ENCODE results near the gene KRTAP5-10. TPM values are rescaled to one million over a fixed set of nuclear protein-coding genes. Genes with fewer than 3 reads are reported as not detected.
"Not testable (repeated sequence)": the region's sequence is repeated elsewhere in the genome, so short reads cannot be mapped to it uniquely, and the experiment has no call there.

Gene KRTAP5-10
- total and polyA plus RNA-seq, 9 of the 15 experiments (the other 6 are each of a cell fraction or from before 2014, with no cell fraction given) = not detected

- H3K9ac ChIP-seq (ENCODE audit: insufficient read depth in 1 of 2, low read depth in 2 of 2, low read length in 2 of 2); DNase-seq (ENCODE audit: extremely low read depth in 1 of 4, low spot score in 3 of 4); CTCF ChIA-PET (ENCODE audit: low intra/inter-chr PET ratio); H3K27ac ChIP-seq (ENCODE audit: extremely low read depth, low read depth, low read length); H4K20me1 ChIP-seq (replicated peaks; ENCODE audit: control insufficient read depth, insufficient read depth, low read length); POLR2A ChIA-PET; H3K4me3 ChIP-seq; H3K9me3 ChIP-seq (replicated peaks; ENCODE audit: control insufficient read depth, insufficient read depth, low read depth, low read length); H3K79me2 ChIP-seq (ENCODE audit: control insufficient read depth, insufficient read depth, low read length); H3K4me1 ChIP-seq (replicated peaks in 1 of 2; ENCODE audit: control insufficient read depth in 2 of 2, insufficient read depth in 2 of 2, low read length in 2 of 2); H3K4me2 ChIP-seq (ENCODE audit: insufficient read depth, low read length); FAIRE-seq; ATAC-seq; H3K36me3 ChIP-seq (ENCODE audit: control insufficient read depth, insufficient read depth, low read length); in situ Hi-C loops (cut with MboI); intact Hi-C loops (cut with micrococcal nuclease); BruUV-seq (replicated peaks); H3K9me1 ChIP-seq (ENCODE audit: control insufficient read depth, insufficient read depth, low read length): not testable (repeated sequence)
- peaks cover 6 to 14% of the 10 kb centered on the region in 2 experiments; a peak in 3 of 5 replicates for H3K27me3 ChIP-seq (ENCODE audit: control insufficient read depth in 2 of 2, insufficient read depth in 2 of 2, low read length in 2 of 2)
- 0 out of 2 replicates have a peak within 1 kb of the TSS, but pooled peaks have one; percentile 24 for H2AFZ ChIP-seq (ENCODE audit: low read depth, low read length)
- 0% methylated on average over 9 of the region's 10 CpGs for WGBS (ENCODE audit: insufficient coverage, low coverage, missing lambda C conversion rate)
Measured at GRCh38 chr11:71526796-71527575, 38.4 kb upstream of the KRTAP5-10 start, which contains the start of gene KRTAP5-7. KRTAP5-7 (plus strand) TSS chr11:71527267; CDS start chr11:71527301, 34 bp downstream.

DNA sequence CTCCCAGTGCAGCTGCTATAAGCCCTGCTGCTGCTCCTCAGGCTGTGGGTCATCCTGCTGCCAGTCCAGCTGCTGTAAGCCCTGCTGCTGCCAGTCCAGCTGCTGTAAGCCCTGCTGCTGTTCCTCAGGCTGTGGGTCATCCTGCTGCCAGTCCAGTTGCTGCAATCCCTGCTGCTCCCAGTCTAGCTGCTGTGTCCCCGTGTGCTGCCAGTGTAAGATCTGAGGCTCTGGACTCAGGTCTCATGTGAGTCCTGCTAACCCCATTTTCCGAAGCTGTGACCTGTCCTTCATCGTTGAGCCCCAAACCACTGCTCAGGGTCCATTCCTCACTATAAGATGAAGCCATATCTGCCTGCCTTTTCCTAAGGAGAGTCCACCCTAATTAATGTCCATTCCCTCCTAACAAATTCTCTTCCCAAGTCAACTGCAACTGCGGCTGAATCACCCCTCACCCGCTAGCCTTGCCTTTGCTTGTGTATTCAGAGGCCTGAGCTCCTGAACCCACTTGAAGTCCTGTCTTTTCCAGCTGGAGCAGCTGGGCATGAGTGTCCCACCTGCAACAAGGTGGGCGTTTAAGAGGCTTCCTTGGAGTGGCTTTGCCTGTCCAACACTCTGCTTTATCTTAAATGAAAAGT lies 37.7 kb upstream of the KRTAP5-10 start:
- Histone ChIP-seq H3K4me2 (ENCODE audit: insufficient read depth, low read length) (no peak overlapping the region), H3K4me3 (no peak overlapping the region), H3K4me1 (replicated peaks in 1 of 2; ENCODE audit: control insufficient read depth in 2 of 2, insufficient read depth in 2 of 2, low read length in 2 of 2) (peaks cover 8 to 11% of the 10 kb centered on the region in 2 experiments; a peak in 3 of 5 replicates), H3K27me3 (ENCODE audit: control insufficient read depth in 2 of 2, insufficient read depth in 2 of 2, low read length in 2 of 2) (peaks cover 6 to 14% of the 10 kb centered on the region in 2 experiments; a peak in 3 of 5 replicates), H4K20me1 (replicated peaks; ENCODE audit: control insufficient read depth, insufficient read depth, low read length) (no peaks in the 10 kb centered on the region), H3K79me2 (ENCODE audit: control insufficient read depth, insufficient read depth, low read length) (no peaks in the 10 kb centered on the region), H3K9me3 (replicated peaks; ENCODE audit: control insufficient read depth, insufficient read depth, low read depth, low read length) (no peaks in the 10 kb centered on the region), H3K9me1 (ENCODE audit: control insufficient read depth, insufficient read depth, low read length) (no peaks in the 10 kb centered on the region), H3K27ac (ENCODE audit: extremely low read depth, low read depth, low read length) (no peak overlapping the region), H3K36me3 (ENCODE audit: control insufficient read depth, insufficient read depth, low read length) (no peaks in the 10 kb centered on the region), H2AFZ (ENCODE audit: low read depth, low read length) (0 out of 2 replicates have a peak overlapping the region, but pooled peaks have one; percentile 24), H3K9ac (ENCODE audit: insufficient read depth in 1 of 2, low read depth in 2 of 2, low read length in 2 of 2) (no peak overlapping the region)
- in situ Hi-C loops (cut with MboI) = no loop called here
- FAIRE-seq (no peak), DNase-seq (ENCODE audit: extremely low read depth in 1 of 4, low spot score in 3 of 4) (no peak), ATAC-seq (no peak)
- ChIA-PET CTCF (ENCODE audit: low intra/inter-chr PET ratio) (no interaction called here), POLR2A (no interaction called here)
- intact Hi-C loops (cut with micrococcal nuclease) = no loop called here
- WGBS (ENCODE audit: insufficient coverage, low coverage, missing lambda C conversion rate) = 3% methylated on average over 6 of the region's 6 CpGs
- no TSS peak for BruUV-seq (replicated peaks)
- TF ChIP-seq ZNF764 (CRISPR knock-in tag; IDR thresholded peaks at IDR 0.05; ENCODE audit: low read depth) (no peak), BHLHE40 (IDR thresholded peaks at IDR 0.05; ENCODE audit: low read length) (no peak), ZNF766 (CRISPR knock-in tag; conservative IDR thresholded peaks at IDR 0.05) (no peak), GTF2B (IDR thresholded peaks at IDR 0.05; ENCODE audit: extremely low read depth, insufficient read length) (no peak), ZNF699 (CRISPR knock-in tag; IDR thresholded peaks at IDR 0.05; ENCODE audit: insufficient replicate concordance) (no peak), ZFP36 (IDR thresholded peaks at IDR 0.05; ENCODE audit: low read depth, low read length, partially characterized antibody) (no peak), HDAC3 (IDR thresholded peaks at IDR 0.05; ENCODE audit: borderline replicate concordance, partially characterized antibody) (no peak)
- TF ChIP-seq, protein P1, sequence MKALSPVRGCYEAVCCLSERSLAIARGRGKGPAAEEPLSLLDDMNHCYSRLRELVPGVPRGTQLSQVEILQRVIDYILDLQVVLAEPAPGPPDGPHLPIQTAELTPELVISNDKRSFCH (CRISPR knock-in tag; IDR thresholded peaks at IDR 0.05) = no peak
- TF ChIP-seq, protein P1 (tag; IDR thresholded peaks at IDR 0.05) = no peak
- TF ChIP-seq, protein P2, sequence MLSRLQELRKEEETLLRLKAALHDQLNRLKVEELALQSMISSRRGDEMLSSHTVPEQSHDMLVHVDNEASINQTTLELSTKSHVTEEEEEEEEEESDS (CRISPR knock-in tag; IDR thresholded peaks at IDR 0.05) = no peak
